ENCODE data around the gene CASP12.

DNA sequence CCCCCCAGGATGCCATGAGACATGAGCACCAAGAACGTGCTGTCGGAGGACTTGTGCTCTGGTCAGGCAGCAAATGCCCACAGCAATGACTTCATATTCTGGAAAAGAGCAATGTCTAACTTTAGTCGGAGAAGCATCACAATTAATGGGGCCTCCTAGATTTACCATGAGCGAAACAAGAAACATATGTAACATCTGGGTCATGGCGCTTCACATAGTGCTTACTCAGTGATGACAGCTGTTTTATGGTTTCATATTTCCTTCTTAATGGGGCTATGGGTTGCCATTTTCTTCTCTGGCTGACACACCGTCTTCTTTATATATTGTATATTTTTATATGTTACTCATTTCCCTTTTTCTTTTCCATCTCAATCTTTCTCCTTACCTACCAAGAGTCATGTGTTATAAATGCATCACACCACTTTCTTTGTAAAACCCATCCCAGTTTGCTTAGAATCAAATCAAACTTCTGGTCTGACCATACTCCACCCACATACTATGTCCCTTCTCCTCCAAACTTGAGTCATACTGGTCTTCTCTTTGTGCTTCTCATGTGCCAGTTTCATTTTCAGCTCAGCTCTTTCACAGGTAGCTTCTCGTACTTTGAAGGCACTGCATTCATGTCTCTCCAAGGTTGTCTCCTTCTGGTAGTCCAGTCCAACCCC lies 9.4 kb upstream of the CASP12 start:
- no peak for TF ChIP-seq POLR2A (IDR thresholded peaks at IDR 0.05; ENCODE audit: low read depth, low read length)
- no peak for TF ChIP-seq TAF1 (IDR thresholded peaks at IDR 0.05; ENCODE audit: borderline replicate concordance, low read depth, low read length)
- TF ChIP-seq POLR2AphosphoS5 (IDR thresholded peaks at IDR 0.05; ENCODE audit: low read depth, low read length) = no peak

Data from GM12892 (cell line).